ENCODE results near the gene UBR2. TPM values are rescaled to one million over a fixed set of nuclear protein-coding genes. Genes with fewer than 3 reads are reported as not detected.

UBR2 gene
- total and polyA plus RNA-seq, 2 of the 4 experiments (the other 2 are of a cell fraction): 7.7 to 32.3 TPM

DNA sequence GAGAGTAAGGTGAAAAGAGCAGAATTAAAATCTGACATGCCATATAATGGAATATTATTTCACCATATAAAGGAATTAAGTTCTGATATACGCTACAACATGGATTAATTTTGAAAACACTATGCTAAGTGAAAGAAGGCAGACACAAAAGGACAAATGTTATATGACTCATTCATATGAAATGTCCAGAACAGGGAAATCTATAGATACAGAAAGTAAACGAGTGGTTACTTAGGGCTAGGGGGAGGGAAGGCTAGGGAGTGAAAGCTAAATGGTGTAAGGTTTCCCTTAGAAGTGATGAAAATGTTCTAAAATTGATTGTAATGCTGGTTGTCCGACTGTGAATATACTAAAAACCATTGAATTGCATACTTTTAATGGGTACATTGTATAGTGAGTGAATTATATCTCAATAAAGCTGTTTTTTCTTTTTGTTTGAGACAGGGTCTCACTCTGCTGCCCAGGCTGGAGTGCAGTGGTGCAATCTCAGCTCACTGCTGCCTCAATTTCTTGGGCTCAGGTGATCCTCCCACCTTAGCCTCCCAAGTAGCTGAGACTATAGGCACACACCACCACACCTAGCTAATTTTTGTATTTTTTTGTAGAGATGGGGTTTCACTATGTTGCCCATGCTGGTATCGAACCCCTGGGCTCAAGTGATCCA is 150.4 kb downstream of the UBR2 start:
- Histone ChIP-seq H3K18ac (ENCODE audit: low read depth, low read length) (no peak overlapping the region), H3K23ac (ENCODE audit: low read depth, low read length) (no peak overlapping the region), H2AK9ac (replicated peaks; ENCODE audit: low read depth, low read length, poor library complexity) (no peak overlapping the region), H2BK120ac (ENCODE audit: low read depth, low read length) (no peak overlapping the region), H3K9me1 (ENCODE audit: insufficient read depth, low read length) (peaks cover 6% of the 10 kb centered on the region; the same call in 1 of the 2 replicates), H2BK15ac (ENCODE audit: low read depth, low read length) (no peak overlapping the region), H3K56ac (ENCODE audit: extremely low read depth, insufficient read depth, low read length) (no peak overlapping the region), H3K79me1 (ENCODE audit: low read depth in 1 of 2, low read length in 2 of 2) (peaks cover 0 to 2% of the 10 kb centered on the region in 2 experiments; a peak in 2 of 4 replicates), H2AFZ (replicated peaks; ENCODE audit: low read length, poor library complexity) (no peak overlapping the region), H4K20me1 (ENCODE audit: insufficient read depth, low read length) (no peaks in the 10 kb centered on the region), H2AK5ac (ENCODE audit: low read depth, low read length) (no peak overlapping the region; the same call in 1 of the 2 replicates), H3K4ac (ENCODE audit: low read depth, low read length) (no peak overlapping the region), H3K9ac (ENCODE audit: low read depth, low read length) (no peak overlapping the region), H4K8ac (ENCODE audit: low read depth in 2 of 2, low read length in 2 of 2) (no peak overlapping the region), H3K27me3 (ENCODE audit: control insufficient read depth, insufficient read depth, low read length) (no peaks in the 10 kb centered on the region), H3K27ac (ENCODE audit: insufficient read depth, low read length) (no peak overlapping the region), H2BK5ac (ENCODE audit: low read depth, low read length, poor library complexity, severe bottlenecking) (no peak overlapping the region), H2BK20ac (ENCODE audit: low read depth, low read length) (0 out of 2 replicates have a peak overlapping the region, but pooled peaks have one; percentile 47), H3K4me3 (ENCODE audit: insufficient read depth, low read depth, low read length) (no peak overlapping the region), H3K14ac (replicated peaks; ENCODE audit: low read depth, low read length) (no peak overlapping the region), H4K91ac (ENCODE audit: insufficient read depth, low read depth, low read length) (no peak overlapping the region), H3K9me3 (ENCODE audit: control insufficient read depth, insufficient read depth, low read length) (peaks cover 9% of the 10 kb centered on the region), H3K4me1 (ENCODE audit: control insufficient read depth, insufficient read depth, low read length) (peaks cover 4% of the 10 kb centered on the region), H3K4me2 (ENCODE audit: low read depth, low read length) (no peak overlapping the region), H4K5ac (ENCODE audit: low read depth, low read length) (no peak overlapping the region), H3K36me3 (ENCODE audit: control insufficient read depth, insufficient read depth, low read length) (no peaks in the 10 kb centered on the region)
- in situ Hi-C loops (cut with MboI; ENCODE audit: low sequenced_read_pairs): no loop called here
- intact Hi-C loops (cut with micrococcal nuclease): no loop called here
- DNase-seq (peak; percentile 70), ATAC-seq (ENCODE audit: low read depth) (peak; percentile 60)
- BruUV-seq (replicated peaks): no TSS peak
- POLR2A ChIA-PET (ENCODE audit: unreplicated experiment): no interaction called here
- WGBS, 2 experiments (ENCODE audit: extremely low coverage in 2 of 2, insufficient read length in 1 of 2): 40% methylated on average over 1 of the region's 4 CpGs; no CpG with 5 or more reads in 1 of the 2 experiments
- TF ChIP-seq MAFK (IDR thresholded peaks at IDR 0.05; ENCODE audit: low read depth, low read length): no peak
- TF ChIP-seq FOS (IDR thresholded peaks at IDR 0.05; ENCODE audit: low read depth, low read length): peak; percentile 61; the same call in 1 of the 2 replicates
- dilution Hi-C loops (cut with HindIII; ENCODE audit: low sequenced_read_pairs, unreplicated experiment): no loop called here
- CTCF ChIA-PET: no interaction called here
